SU-DHL-6 (cell line): ENCODE data around the gene PTGER3.

Source experiments
- H2AFZ ChIP-seq: fragments of 200-600 bp; sonication (generic); 2 replicates; pipeline ENCODE4 v1.6.1; 2014; ENCODE audit warnings: low read depth, mild to moderate bottlenecking, moderate library complexity, mixed read lengths, antibody characterized with exemption, low read length; ENCODE audit not compliant: severe bottlenecking
- H3F3A ChIP-seq: fragments of 200-600 bp; shearing (Covaris generic); 2 replicates; pipeline ENCODE4 v1.6.0; 2016; ENCODE audit warnings: antibody characterized with exemption, mild to moderate bottlenecking; ENCODE audit not compliant: insufficient read depth
- H3K27ac ChIP-seq: fragments of 200-600 bp; sonication (generic); 2 replicates; pipeline ENCODE4 v1.5.1; 2016; ENCODE audit warnings: low read depth, mild to moderate bottlenecking, low read length, moderate library complexity, mixed read lengths
- H3K27me3 ChIP-seq: fragments of 200-600 bp; sonication (generic), shearing (Covaris generic); 2 replicates; pipeline ENCODE4 v1.6.0; 2014; ENCODE audit warnings: mild to moderate bottlenecking, low read length
- H3K36me3 ChIP-seq: fragments of 200-600 bp; sonication (generic); 2 replicates; pipeline ENCODE4 v1.6.1; 2014; ENCODE audit warnings: mild to moderate bottlenecking, low read length, mixed read lengths
- H3K4me2 ChIP-seq: fragments of 300-600, 200-600 bp; shearing (Covaris generic), sonication (generic); 2 replicates; pipeline ENCODE4 v1.6.0; 2014; ENCODE audit warnings: low read length, low read depth, mild to moderate bottlenecking; ENCODE audit not compliant: poor library complexity, severe bottlenecking
- H3K4me3 ChIP-seq: fragments of 200-600 bp; sonication (generic); 2 replicates; pipeline ENCODE4 v1.5.1; 2014; ENCODE audit warnings: antibody characterized with exemption, low read length, mild to moderate bottlenecking, mixed read lengths; ENCODE audit not compliant: insufficient read depth, poor library complexity, severe bottlenecking
- H3K79me2 ChIP-seq: fragments of 200-600 bp; sonication (generic); 2 replicates; pipeline ENCODE4 v1.6.1; 2014; ENCODE audit warnings: mild to moderate bottlenecking, low read length, moderate library complexity; ENCODE audit not compliant: insufficient read depth
- H3K9ac ChIP-seq: fragments of 200-600 bp; sonication (generic); 2 replicates; pipeline ENCODE4 v1.7.0; 2014; ENCODE audit warnings: mild to moderate bottlenecking, low read length
- H3K9me2 ChIP-seq: fragments of 200-600 bp; sonication (generic); replicated peaks from 2 replicates; pipeline ENCODE4 v1.6.1; 2014; ENCODE audit warnings: low read length; ENCODE audit not compliant: insufficient read depth
- H3K9me3 ChIP-seq: fragments of 200-600 bp; sonication (generic); 2 replicates; pipeline ENCODE4 v1.6.1; 2014; ENCODE audit warnings: low read length, mixed read lengths; ENCODE audit not compliant: insufficient read depth
- H4K20me1 ChIP-seq: fragments of 200-600 bp; sonication (generic); 2 replicates; pipeline ENCODE4 v1.6.1; 2014; ENCODE audit warnings: low read depth, mild to moderate bottlenecking, antibody characterized with exemption, low read length, moderate library complexity, mixed read lengths
- EZH2phosphoT487 ChIP-seq: fragments of 200-600 bp; sonication (generic), shearing (Covaris generic); conservative IDR thresholded peaks from 2 replicates; pipeline ENCODE4 v1.6.1; 2018; ENCODE audit warnings: mild to moderate bottlenecking, antibody characterized with exemption, low read length, moderate library complexity, mixed read lengths
- TF ChIP-seq, protein P1 (sequence below): fragments of 200-600 bp; sonication (generic); IDR thresholded peaks from one replicate; pipeline ENCODE4 v1.5.1; 2017; ENCODE audit warnings: antibody characterized with exemption, mild to moderate bottlenecking, low read length, moderate library complexity; ENCODE audit not compliant: insufficient read depth, poor library complexity, severe bottlenecking

Gene PTGER3

GRCh38 chr1:70979881-70980280 lies 67.7 kb downstream of the PTGER3 start:
- Histone ChIP-seq H3K9ac (no peak overlapping the region), H3K36me3 (no peaks in the 10 kb centered on the region), H3K79me2 (no peaks in the 10 kb centered on the region), H4K20me1 (no peaks in the 10 kb centered on the region), H3K4me3 (no peak overlapping the region), H3K27me3 (no peaks in the 10 kb centered on the region), H3K4me2 (no peak overlapping the region), H2AFZ (no peak overlapping the region), H3K9me2 (no peaks in the 10 kb centered on the region), H3K9me3 (no peaks in the 10 kb centered on the region), H3F3A (no peaks in the 10 kb centered on the region), H3K27ac (no peak overlapping the region)
- no peak for TF ChIP-seq EZH2phosphoT487
- TF ChIP-seq, protein P1, sequence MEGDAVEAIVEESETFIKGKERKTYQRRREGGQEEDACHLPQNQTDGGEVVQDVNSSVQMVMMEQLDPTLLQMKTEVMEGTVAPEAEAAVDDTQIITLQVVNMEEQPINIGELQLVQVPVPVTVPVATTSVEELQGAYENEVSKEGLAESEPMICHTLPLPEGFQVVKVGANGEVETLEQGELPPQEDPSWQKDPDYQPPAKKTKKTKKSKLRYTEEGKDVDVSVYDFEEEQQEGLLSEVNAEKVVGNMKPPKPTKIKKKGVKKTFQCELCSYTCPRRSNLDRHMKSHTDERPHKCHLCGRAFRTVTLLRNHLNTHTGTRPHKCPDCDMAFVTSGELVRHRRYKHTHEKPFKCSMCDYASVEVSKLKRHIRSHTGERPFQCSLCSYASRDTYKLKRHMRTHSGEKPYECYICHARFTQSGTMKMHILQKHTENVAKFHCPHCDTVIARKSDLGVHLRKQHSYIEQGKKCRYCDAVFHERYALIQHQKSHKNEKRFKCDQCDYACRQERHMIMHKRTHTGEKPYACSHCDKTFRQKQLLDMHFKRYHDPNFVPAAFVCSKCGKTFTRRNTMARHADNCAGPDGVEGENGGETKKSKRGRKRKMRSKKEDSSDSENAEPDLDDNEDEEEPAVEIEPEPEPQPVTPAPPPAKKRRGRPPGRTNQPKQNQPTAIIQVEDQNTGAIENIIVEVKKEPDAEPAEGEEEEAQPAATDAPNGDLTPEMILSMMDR: no peak

DNA sequence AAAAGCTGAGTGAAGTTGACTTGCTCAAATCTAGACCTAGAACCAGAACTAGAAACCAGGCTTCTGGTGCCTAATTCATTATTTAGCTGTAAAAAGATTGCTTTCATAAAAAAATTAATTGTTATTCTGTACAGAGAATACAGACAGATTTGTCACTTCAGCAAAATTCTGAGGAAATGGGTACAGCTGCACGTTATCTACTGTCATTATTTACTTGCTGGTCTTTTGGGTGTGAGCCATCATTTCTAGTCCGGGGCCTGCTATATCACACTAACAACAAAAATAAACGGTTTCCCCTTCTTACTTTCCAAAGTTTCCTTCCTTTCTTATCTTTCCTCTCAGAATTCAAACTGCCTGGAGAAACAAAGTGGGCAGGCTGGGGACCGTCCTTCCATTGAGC lies 68.3 kb downstream of the PTGER3 start:
- no peaks in the 10 kb centered on the region for H4K20me1 ChIP-seq
- no peak overlapping the region for H3K27ac ChIP-seq
- H3K79me2 ChIP-seq: no peaks in the 10 kb centered on the region
- no peak overlapping the region for H2AFZ ChIP-seq
- no peak overlapping the region for H3K9ac ChIP-seq
- H3K9me2 ChIP-seq: no peaks in the 10 kb centered on the region
- TF ChIP-seq, protein P1: no peak
- TF ChIP-seq EZH2phosphoT487: no peak
- no peaks in the 10 kb centered on the region for H3K9me3 ChIP-seq
- no peaks in the 10 kb centered on the region for H3K27me3 ChIP-seq
- no peak overlapping the region for H3K4me3 ChIP-seq
- H3K36me3 ChIP-seq: no peaks in the 10 kb centered on the region
- H3K4me2 ChIP-seq: no peak overlapping the region
- H3F3A ChIP-seq: no peaks in the 10 kb centered on the region

DNA sequence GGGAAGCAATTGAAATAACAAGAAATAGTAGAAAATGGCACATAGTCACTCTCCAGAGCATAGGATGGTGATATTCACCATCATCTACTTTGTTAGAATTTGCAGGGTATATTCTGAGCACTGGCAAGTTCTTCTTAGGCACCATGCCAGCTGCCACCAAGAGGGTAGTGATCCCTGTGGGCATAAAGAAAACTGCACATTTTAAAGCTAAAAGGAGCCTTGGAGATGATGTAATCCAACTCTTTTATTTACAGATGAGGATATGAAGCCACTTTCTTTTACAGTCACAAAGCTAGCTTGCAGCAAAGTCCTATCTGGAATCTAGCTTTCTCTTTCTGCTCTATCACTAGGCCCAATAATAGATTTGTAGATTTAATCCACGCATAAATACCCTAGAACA lies 69.0 kb downstream of the PTGER3 start:
- no peaks in the 10 kb centered on the region for H3K9me3 ChIP-seq
- H3K27ac ChIP-seq: no peak overlapping the region
- H3K27me3 ChIP-seq: no peaks in the 10 kb centered on the region
- no peaks in the 10 kb centered on the region for H3K36me3 ChIP-seq
- H3K9ac ChIP-seq: no peak overlapping the region
- no peaks in the 10 kb centered on the region for H3F3A ChIP-seq
- no peak overlapping the region for H2AFZ ChIP-seq
- TF ChIP-seq EZH2phosphoT487: no peak
- H4K20me1 ChIP-seq: no peaks in the 10 kb centered on the region
- H3K79me2 ChIP-seq: no peaks in the 10 kb centered on the region
- no peaks in the 10 kb centered on the region for H3K9me2 ChIP-seq
- no peak overlapping the region for H3K4me3 ChIP-seq
- H3K4me2 ChIP-seq: no peak overlapping the region

GRCh38 chr1:70977575-70977974 lies 70.0 kb downstream of the PTGER3 start:
- Histone ChIP-seq H3K27ac (no peak overlapping the region), H3K36me3 (no peaks in the 10 kb centered on the region), H4K20me1 (no peaks in the 10 kb centered on the region), H3K9ac (no peak overlapping the region), H3F3A (no peaks in the 10 kb centered on the region), H3K27me3 (no peaks in the 10 kb centered on the region), H3K9me3 (no peaks in the 10 kb centered on the region), H3K4me3 (no peak overlapping the region), H3K4me2 (no peak overlapping the region), H2AFZ (no peak overlapping the region), H3K79me2 (no peaks in the 10 kb centered on the region), H3K9me2 (no peaks in the 10 kb centered on the region)
- TF ChIP-seq, protein P1: no peak
- TF ChIP-seq EZH2phosphoT487: no peak
